D721Med (cell line): ENCODE data around the gene ALG3.

Experiments used
- DNase-seq: peaks from one replicate; pipeline ENCODE4 v3.0.0; 2011; ENCODE audit warnings: low spot score; ENCODE audit not compliant: insufficient read length
- FAIRE-seq: peaks from 2 replicates; lab custom pipeline; 2011; peaks lifted over from hg19 to GRCh38; lab: Jason Lieb, UNC
- TF ChIP-seq, protein P1 (sequence below): IDR thresholded peaks from 2 replicates; pipeline ENCODE4 v1.5.1; 2012; ENCODE audit warnings: mild to moderate bottlenecking, control low read depth; ENCODE audit not compliant: insufficient read depth; ENCODE audit errors: missing control alignments

Gene ALG3

DNA sequence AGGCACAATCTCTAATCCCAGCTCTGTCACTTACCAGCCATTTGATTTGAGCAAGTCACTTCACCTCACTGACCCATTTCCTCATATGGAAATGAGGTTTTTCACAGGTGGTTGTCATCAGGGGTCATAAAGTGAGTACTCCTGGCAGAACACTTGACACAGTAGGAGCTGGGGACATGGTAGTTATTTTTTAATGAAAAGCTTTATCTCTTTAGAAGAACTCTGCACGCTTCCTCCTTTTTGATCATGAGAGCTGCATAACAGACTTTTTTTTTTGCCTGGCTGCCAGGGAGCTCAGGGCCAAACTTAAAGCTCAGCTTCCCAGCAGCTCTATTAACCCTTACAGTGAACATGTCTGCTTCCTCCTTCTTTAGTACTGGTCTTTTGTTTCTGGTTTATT, 11.0 kb downstream of the ALG3 start:
- TF ChIP-seq, protein P1, sequence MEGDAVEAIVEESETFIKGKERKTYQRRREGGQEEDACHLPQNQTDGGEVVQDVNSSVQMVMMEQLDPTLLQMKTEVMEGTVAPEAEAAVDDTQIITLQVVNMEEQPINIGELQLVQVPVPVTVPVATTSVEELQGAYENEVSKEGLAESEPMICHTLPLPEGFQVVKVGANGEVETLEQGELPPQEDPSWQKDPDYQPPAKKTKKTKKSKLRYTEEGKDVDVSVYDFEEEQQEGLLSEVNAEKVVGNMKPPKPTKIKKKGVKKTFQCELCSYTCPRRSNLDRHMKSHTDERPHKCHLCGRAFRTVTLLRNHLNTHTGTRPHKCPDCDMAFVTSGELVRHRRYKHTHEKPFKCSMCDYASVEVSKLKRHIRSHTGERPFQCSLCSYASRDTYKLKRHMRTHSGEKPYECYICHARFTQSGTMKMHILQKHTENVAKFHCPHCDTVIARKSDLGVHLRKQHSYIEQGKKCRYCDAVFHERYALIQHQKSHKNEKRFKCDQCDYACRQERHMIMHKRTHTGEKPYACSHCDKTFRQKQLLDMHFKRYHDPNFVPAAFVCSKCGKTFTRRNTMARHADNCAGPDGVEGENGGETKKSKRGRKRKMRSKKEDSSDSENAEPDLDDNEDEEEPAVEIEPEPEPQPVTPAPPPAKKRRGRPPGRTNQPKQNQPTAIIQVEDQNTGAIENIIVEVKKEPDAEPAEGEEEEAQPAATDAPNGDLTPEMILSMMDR: no peak
- FAIRE-seq: no peak
- peak; percentile 3 for DNase-seq

DNA sequence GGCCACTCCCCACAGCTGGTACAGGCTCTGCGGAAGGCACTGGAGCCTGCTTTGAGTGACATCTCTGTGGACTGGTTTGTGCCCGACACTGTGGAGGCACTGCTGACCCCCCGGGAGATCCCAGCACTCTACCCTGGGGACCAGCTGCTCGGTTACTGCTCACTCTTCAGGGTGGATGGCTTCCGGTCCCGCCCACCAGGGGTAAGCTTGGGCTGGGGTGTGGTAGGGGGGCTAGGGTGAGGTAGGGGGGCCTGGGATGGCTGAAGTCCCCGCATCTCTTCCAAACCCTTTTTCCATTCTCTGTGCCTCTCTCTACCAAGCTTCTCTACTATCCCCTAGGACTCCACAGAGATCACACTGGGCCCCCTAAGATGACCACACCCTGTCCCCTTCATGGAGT, 11.6 kb downstream of the ALG3 start:
- FAIRE-seq: no peak

DNA sequence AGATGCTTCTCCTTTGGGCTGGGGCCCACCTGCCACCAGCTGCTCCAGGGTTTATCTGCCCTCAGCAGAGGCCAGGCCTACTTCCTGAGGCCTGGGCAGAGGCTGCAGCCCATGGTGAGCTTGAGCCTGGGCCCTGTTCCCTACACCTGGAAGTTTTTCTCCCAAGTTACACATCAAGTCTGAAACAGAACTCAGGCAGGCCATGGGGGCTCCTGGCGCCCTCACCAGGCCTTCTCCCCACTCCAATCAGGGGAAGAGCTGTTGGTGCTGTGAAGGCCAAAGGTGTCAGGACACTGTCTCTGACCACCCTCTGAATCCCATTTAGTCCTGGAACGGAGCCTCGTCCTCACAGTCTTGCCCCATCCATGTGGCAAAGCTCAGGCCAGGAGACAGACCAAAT, 12.1 kb downstream of the ALG3 start:
- TF ChIP-seq, protein P1: no peak
- peak; percentile 10 for DNase-seq
- FAIRE-seq: no peak

More for the DNA sequence above, 11.6 kb downstream of the ALG3 start:
- TF ChIP-seq, protein P1: no peak
- peak; percentile 7 for DNase-seq

DNA sequence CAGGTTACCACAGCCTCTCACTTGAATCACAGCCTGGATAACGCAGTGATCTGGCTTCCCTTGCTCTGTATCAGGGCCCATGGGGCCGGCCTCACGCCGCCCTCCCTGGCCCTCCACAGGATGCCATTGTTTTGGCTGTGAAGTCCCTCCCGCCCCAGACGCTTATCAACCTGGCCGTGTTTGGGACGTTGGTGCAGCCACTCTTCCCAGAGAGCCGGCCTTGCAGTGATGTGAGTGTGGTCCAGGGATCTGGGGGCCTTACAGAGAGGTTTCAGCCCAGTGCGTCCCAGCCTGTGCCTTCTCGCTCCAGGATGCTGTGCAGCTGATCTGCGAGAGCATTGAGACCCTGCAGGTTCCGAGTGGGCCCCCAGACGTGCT, 12.7 kb downstream of the ALG3 start:
- FAIRE-seq (no peak), DNase-seq (peak; percentile 5)
- TF ChIP-seq, protein P1: no peak

DNA sequence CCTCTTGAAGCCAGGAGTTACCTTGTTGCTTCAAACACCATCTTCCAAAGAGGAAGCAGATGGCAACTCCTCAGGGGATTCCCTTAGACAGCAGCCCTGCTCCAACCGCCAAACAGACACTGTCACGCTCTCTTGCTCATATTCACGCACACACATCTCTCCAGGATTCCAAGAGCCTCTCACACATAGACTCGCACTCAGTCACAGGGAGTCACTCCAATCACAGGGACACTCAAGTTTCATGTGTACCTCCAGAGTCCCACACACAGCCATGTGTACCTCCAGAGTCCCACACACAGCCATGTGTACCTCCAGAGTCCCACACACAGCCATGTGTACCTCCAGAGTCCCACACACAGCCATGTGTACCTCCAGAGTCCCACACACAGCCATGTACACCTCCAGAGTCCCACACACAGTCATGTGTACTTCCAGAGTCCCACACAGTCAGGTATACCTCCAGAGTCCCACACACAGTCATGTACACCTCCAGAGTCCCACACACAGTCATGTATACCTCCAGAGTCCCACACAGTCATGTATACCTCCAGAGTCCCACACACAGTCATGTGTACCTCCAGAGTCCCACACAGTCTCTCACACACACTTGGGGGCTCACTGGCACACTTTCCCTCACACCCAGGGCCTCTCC, 13.3 kb downstream of the ALG3 start:
- DNase-seq: peak; percentile 18
- TF ChIP-seq, protein P1: no peak
- no peak for FAIRE-seq

DNA sequence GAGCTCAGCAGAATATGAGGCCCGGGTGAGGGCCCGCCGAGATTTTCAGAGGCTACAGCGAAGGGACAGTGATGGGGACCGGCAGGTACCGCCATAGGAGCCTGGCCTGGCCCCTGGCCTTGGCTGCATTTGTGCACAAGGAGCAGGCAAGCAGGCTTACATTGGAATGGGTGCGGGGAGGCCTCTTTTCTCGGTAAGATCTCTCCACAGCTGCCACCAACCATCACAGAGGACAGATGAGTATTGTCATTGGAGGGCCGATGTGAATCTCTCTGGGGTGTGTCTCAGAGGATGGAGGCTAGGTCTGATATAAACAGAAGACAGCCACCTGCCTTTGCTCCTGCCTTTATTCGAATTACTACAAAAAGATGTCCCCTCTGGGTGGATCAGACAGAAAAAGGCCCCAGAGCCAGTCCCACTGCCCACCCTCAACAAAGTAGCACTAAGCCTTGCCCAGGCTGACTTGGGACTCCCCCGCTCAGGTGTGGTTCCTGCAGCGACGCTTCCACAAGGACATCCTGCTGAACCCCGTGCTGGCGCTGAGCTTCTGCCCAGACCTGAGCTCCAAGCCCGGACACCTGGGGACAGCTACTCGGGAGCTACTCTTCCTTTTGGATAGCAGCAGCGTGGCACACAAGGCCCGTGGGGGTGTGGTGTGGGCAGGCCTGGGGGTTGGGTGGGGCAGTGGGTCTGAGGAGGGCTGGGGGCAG, 13.9 kb downstream of the ALG3 start:
- DNase-seq (peak; percentile 11), FAIRE-seq (no peak)
- TF ChIP-seq, protein P1: no peak

DNA sequence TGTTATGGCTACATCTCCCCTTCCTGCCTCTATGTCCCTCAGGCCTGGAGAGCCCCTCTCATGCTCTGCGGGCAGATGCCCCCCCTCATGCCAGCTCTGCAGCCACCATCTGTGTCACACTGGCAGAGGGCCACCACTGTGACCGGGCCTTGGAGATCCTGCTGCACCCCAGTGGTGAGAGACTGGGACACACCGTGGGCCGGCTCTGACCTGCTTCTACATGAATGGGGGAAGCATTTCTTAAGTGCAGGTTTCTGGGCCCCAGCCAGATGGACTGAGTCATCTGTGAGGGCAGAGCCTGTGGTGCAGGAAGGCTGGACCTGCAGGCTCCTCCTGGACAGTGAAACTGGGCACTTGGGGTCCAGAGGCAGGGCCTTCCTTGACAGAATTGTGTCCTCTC, 14.5 kb downstream of the ALG3 start:
- TF ChIP-seq, protein P1: no peak
- FAIRE-seq (no peak), DNase-seq (no peak)
